ENCODE measurements around the gene CALML4.
"Not testable (repeated sequence)": the region's sequence is repeated elsewhere in the genome, so short reads cannot be mapped to it uniquely, and the experiment has no call there.

Gene CALML4

DNA sequence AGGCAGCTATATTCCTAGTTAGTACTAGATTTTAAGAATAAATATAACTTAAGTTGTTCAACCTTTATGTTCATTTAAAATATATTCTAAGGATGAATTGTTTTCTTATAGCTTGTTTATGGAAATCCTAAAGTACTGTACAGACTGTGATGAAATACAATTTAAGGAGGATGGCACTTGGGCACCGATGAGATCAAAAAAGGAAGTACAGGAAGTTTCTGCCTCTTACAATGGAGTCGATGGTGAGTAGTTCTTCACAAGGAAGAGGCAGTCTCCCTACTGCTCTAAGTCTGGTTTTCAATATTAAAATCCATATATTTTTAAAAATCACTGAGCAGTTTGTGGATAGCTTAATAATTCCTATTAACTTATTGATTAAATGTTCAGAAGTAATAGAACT is 29.6 kb downstream of the CALML4 start:
- H3K4me3 ChIP-seq (ENCODE audit: low read length): no peak overlapping the region
- no peak for TF ChIP-seq ZNF274 (IDR thresholded peaks at IDR 0.05; ENCODE audit: low read depth, low read length)

DNA sequence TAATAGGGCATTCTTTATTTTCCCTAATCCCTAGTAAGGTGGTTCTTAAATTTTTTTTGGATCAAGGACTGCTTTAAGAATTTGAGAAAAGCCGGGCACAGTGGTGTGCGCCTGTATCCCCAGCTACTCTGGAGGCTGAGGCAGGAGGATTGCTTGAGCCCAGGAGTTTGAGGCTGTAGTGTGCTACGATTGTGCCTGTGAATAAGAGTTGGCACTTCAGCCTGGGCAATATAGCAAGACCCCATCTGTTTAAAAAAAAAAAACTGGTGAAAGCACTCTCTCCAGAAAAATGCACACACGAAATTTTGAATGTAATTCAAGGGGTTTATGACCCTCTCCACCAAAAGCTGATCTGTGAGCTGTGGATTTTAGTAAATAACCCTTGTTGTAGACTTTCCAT is 32.0 kb downstream of the CALML4 start:
- H3K4me3 ChIP-seq (ENCODE audit: low read length): no peak overlapping the region
- no peak for TF ChIP-seq ZNF274 (IDR thresholded peaks at IDR 0.05; ENCODE audit: low read depth, low read length)

DNA sequence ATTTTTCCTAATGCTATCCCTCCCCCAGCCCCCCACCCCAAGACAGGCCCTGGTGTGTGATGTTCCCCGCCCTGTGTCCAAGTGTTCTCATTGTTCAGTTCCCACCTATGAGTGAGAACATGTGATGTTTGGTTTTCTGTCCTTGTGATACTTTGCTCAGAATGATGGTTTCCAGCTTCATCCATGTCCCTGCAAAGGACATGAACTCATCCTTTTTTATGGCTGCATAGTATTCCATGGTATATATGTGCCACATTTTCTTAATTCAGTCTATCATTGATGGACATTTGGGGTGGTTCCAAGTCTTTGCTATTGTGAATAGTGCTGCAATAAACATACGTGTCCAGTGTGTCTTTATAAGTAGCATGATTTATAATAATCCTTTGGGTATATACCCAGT is 33.1 kb downstream of the CALML4 start:
- not testable (repeated sequence) for H3K4me3 ChIP-seq (ENCODE audit: low read length)

DNA sequence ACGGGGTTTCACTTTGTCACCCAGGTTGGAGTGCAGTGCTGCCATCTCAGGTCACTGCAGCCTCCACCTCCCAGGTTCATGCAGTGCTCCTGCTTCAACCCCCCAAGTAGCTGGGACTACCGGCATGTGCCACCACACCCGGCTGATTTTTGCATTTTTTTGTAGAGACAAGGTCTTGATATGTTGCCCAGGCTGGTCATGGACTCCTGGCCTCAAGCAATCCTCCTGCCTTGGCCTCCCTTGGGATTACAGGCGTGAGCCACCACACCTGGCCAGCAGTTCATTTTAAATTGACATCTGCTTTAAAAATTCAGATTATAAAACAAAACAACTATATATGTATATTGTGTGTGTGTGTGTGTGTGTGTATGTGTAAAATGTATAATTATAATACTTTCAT is 38.3 kb downstream of the CALML4 start:
- H3K4me3 ChIP-seq (ENCODE audit: low read length): no peak overlapping the region
- no peak for TF ChIP-seq ZNF274 (IDR thresholded peaks at IDR 0.05; ENCODE audit: low read depth, low read length)

DNA sequence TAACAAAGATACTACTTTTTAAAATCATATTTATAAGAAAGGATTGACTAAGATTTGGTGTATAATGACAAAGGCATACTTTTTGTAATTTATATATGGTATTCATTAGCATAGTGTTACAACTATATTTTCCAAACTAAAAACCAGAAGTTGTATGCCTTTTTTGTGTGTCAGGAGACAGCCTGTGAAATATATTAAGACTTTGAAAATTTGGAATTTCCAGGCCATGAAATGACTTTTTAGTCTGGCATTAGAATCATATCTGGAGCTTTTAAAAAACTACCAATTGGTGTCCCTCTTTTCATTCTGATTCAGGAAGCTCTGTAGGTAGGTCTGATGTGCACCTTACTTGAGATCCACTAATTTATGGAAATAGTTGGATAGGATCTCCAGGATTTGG is 41.9 kb downstream of the CALML4 start:
- TF ChIP-seq ZNF274 (IDR thresholded peaks at IDR 0.05; ENCODE audit: low read depth, low read length): no peak

DNA sequence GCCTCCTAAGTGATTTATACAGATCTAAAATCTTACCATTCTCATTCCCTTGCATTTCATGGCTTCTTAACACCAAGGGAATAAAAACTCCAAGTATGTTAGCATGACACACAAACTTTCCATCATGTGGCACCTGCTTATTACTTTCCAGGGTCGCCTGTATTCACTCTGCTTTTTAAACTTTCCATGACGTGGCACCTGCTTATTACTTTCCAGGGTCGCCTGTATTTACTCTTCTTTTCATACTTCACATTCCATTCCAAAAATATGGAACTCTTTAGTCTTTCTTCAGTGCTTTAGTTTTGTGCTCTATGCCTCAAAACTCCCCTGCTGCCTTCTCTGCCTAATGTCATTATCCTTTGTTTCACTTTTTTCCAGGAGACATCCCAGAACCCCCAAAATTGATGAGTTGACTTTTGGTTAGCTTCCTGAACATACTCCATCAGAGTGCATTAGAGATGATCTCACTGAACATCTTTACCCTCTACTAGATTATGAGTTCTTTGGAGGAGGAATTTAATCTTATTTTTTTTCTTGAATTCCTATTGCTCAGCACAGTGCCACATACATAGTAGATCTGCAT is 47.0 kb downstream of the CALML4 start:
- no peak for TF ChIP-seq ZNF274 (IDR thresholded peaks at IDR 0.05; ENCODE audit: low read depth, low read length)
- no peak overlapping the region for H3K4me3 ChIP-seq (ENCODE audit: low read length)

More for the DNA sequence above, 41.9 kb downstream of the CALML4 start:
- no peak overlapping the region for H3K4me3 ChIP-seq (ENCODE audit: low read length)

DNA sequence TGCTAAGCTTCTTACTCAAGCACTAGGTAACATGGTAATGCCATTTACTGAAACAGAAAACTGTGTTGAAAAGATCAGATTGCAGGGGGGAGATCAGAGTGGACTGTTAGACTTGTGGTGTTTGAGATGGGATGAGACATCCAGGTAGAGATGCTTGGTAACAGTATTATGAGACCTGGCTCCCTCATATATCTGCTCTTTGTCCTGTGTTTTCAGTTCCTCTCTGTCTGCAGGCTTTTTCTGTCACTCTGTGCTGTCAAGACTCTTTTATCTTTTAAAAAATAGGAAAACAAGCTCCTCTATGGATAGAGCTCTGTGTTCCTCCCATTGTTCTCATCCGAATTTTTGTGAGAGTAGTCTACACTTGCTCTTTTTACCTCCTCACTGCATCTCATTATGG is 48.1 kb downstream of the CALML4 start:
- TF ChIP-seq ZNF274 (IDR thresholded peaks at IDR 0.05; ENCODE audit: low read depth, low read length): no peak
- no peak overlapping the region for H3K4me3 ChIP-seq (ENCODE audit: low read length)

DNA sequence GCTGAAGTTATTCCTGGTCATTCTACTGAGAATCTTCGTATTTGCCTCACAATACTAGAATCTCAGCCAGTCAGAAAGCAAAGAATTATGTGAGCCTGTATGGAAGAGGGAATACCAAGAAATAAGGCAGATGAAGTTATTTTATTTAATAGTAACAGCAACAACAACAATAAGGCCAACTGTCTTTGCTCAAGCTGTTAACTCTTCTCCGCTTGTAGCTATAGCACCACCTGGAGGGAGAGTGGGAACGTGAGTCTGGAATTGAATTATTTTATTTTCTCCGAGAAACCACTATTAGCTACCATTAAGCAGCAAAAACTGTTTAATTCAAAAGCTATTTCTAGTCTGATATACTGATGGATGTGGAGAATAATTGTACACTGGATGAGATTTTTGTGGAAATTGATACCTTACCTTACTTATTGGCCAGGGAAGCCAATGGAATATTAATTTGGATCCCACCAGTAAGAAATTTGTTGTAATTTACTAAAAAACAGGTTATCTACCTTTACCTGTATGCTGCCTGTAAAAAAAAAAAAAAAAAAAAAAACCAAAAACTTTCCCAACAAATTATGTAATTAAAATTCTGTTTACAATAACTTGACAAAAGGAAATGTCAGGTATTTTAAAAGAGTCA is 50.1 kb downstream of the CALML4 start:
- H3K4me3 ChIP-seq (ENCODE audit: low read length): no peak overlapping the region
- TF ChIP-seq ZNF274 (IDR thresholded peaks at IDR 0.05; ENCODE audit: low read depth, low read length): no peak

DNA sequence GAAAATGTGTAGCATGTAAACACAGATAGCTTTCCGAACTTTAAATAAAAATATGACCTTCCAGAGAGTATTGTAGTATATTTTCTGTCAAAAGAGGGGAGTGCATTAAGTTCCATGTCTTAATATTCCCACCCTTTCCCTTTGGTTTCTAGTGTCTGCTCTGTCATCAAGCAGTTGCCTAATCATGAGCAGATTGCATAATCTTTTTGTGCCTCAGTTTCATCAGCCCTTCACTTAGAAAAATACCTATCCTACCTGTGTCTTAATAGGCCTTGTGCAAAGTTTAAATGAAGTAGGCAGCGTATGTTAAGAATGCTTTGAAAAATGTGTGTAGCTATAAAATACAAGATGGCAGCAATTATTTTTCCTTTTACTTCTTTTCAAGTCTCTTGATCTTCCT is 52.8 kb downstream of the CALML4 start:
- no peak overlapping the region for H3K4me3 ChIP-seq (ENCODE audit: low read length)
- no peak for TF ChIP-seq ZNF274 (IDR thresholded peaks at IDR 0.05; ENCODE audit: low read depth, low read length)

DNA sequence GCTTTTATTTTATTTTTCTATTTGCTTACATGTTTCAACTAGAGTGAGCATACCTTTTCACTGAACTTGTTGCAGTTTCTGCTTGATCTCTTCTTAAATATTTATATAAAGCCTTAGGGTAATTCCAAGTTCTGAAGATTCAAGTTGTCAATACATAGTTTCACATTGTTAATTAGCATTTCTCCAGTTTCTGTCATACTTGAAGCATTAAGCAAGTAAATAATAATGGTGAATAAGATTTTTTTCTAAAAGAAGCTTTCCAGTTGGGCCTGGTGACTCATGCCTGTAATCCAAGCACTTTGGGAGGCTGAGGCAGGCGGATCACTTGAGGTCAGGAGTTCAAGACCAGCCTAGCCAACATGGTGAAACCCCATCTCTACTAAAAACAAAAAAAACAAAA is 53.9 kb downstream of the CALML4 start:
- TF ChIP-seq ZNF274 (IDR thresholded peaks at IDR 0.05; ENCODE audit: low read depth, low read length): no peak
- no peak overlapping the region for H3K4me3 ChIP-seq (ENCODE audit: low read length)

DNA sequence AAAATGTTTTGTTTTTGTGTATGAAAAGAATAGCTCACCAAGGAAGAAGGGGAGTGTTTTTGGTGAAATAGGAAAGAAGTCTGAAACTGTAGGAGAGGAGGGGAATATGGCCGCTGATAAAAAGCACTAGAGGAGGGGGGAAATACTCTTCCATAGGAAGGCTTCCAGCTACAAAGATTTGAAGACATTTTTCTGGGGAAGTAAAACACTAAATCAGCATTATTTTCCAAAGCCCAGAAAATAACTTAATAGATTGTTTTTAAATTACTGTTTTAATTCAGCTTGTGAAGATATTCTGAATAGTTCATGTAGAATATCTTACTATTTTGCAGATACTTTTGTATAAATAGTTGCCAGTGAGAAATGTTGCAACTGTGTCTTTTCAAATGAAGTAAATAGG is 54.9 kb downstream of the CALML4 start:
- TF ChIP-seq ZNF274 (IDR thresholded peaks at IDR 0.05; ENCODE audit: low read depth, low read length): no peak

DNA sequence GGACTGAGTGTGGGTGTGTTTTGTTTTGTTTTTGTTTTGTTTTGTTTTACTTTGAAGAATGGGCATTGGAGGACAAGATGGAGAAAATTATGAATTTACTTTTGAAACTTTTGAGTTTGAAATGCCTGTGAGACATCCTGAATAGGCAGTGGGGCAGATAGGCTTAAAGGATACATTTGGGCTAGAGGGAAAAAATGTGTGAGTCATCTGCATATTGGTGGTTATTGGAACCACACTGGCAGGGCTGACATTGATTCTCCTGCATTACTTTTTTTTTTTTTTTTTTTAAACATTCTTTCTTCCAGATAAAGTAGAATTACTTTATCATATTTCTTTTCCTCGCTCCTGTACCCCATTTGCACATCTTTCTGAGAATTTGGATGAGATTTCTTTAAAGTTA is 56.1 kb downstream of the CALML4 start:
- H3K4me3 ChIP-seq (ENCODE audit: low read length): no peak overlapping the region
- no peak for TF ChIP-seq ZNF274 (IDR thresholded peaks at IDR 0.05; ENCODE audit: low read depth, low read length)

More for the DNA sequence above, 54.9 kb downstream of the CALML4 start:
- H3K4me3 ChIP-seq (ENCODE audit: low read length): no peak overlapping the region

DNA sequence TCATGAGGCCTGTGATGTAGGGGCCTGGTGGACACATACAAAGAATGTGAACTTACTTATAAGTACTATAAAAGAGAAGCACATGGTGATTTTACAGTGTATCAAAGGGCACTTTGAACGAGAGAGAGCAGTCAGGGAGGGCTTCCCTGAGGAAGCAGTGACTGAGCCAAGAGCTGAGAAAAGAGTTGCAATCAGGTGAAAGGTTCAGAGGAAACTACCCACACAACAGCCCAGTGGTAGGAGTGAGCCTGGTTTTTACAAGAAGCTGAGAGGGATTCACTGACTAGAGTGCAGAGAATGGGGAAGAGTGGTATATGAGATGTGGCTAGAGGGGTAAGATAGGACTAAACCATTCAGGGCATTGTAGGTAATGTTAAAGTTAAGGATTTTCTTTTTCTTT is 57.1 kb downstream of the CALML4 start:
- H3K4me3 ChIP-seq (ENCODE audit: low read length): no peak overlapping the region
- TF ChIP-seq ZNF274 (IDR thresholded peaks at IDR 0.05; ENCODE audit: low read depth, low read length): no peak

DNA sequence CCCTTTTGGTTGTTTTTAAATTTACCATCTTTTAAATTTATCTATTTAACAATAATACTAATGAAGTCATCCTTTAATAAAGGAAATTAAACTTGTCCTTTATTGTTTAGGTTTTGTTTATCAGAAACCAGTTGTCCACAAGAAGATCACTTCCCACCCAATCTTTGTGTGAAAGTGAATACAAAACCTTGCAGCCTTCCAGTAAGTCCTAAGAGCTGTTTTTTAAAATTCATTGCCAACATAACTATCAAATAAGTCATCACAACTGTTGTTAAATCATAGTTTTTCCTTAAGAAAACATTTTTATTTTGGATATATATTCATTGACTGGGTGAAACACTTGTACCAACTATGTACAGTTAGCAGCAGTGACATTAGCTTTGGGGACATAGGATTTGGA is 59.4 kb downstream of the CALML4 start:
- H3K4me3 ChIP-seq (ENCODE audit: low read length): no peak overlapping the region

DNA sequence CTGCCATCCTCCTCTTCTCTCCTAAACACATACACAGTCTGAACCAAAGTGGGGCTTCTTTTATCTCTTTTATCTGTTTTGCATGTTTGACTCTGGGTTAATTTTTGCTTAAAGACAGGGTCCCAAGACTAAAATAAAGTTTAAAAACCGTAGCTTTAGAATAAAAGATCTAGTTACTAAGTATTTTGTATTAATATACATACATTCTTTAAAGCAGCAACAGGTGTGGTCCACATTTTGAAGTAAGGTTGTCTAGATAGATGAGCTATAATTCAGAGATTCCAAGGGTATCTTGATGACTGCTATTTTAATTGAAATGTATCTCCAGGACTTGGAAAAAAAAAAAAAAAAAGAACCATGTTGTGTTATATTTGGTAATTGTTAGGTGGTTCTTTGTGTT is 61.3 kb downstream of the CALML4 start:
- H3K4me3 ChIP-seq (ENCODE audit: low read length): no peak overlapping the region
- TF ChIP-seq ZNF274 (IDR thresholded peaks at IDR 0.05; ENCODE audit: low read depth, low read length): no peak

More for the DNA sequence above, 59.4 kb downstream of the CALML4 start:
- no peak for TF ChIP-seq ZNF274 (IDR thresholded peaks at IDR 0.05; ENCODE audit: low read depth, low read length)

DNA sequence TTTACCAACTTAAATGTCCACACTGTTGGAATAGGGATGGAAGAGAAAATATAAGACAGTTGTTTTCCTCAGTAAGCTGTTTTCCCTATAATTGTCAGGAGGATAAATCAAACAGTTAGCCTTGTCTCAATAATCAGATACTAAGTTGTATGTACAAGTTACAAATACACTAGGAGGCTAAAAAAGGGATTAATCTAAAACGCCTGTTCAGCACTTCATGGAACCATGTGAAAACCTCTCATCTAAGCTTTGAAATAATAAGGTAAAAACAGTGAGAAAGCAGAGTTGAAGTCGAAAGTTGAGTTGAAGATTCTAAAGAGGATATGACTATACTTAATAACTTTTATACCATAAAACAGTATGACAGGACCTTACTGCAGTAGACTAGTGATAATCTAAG is 62.0 kb downstream of the CALML4 start:
- TF ChIP-seq ZNF274 (IDR thresholded peaks at IDR 0.05; ENCODE audit: low read depth, low read length): no peak

More for the DNA sequence above, 62.0 kb downstream of the CALML4 start:
- no peak overlapping the region for H3K4me3 ChIP-seq (ENCODE audit: low read length)

All from GM08714 (cell line).